Body of pancreas (tissue), 4 donors: ENCODE results near the gene MIB2.
"Not testable (repeated sequence)": the region's sequence is repeated elsewhere in the genome, so short reads cannot be mapped to it uniquely, and the experiment has no call there.

Source experiments
- CTCF ChIP-seq, 7 experiments: fragments of 450-650 bp in 4 of 7; fragments of 200-600 bp in 3 of 7; sonication (generic) in 3 of 7; IDR thresholded peaks; one replicate each; pipeline ENCODE4 v1.5.1; 2016 to 2019; ENCODE audit warnings: antibody characterized with exemption in 7 of 7
- POLR2A ChIP-seq, 3 donors: fragments of 450-650 bp; IDR thresholded peaks; one replicate each; pipeline ENCODE4 v1.6.1; 2016; ENCODE audit warnings: antibody characterized with exemption in 3 of 3, mild to moderate bottlenecking in 2 of 3

GRCh38 chr1:1640711-1641461 is 25.6 kb downstream of the MIB2 start:
- not testable (repeated sequence) for TF ChIP-seq CTCF, POLR2A (IDR thresholded peaks at IDR 0.05)
